A549 (cell line): Measurements from ENCODE around the gene DGAT2L6. TPM values are rescaled to one million over a fixed set of nuclear protein-coding genes. Genes with fewer than 3 reads are reported as not detected.

ENCODE experiments used
- ATAC-seq, 2 experiments: fragments of 200-7000 bp in 1 of 2; fragments of >200 bp in 1 of 2; cut with Nextera tagmentation in 1 of 2; cut with Tn5 transposase in 1 of 2; 3 replicates each; pipeline versions ENCODE4 v1.8.0 to v1.9.1; 2018 to 2020; ENCODE audit warnings: mild to moderate bottlenecking in 1 of 2, moderate library complexity in 1 of 2
- CTCF ChIA-PET: fragments of 300-600 bp; sonication (Branson Sonifier 250); formaldehyde crosslinking; extraction: SDS; loops from one replicate; lab custom pipeline; 2021; ENCODE audit warnings: antibody characterized with exemption, inconsistent platforms; lab: Yijun Ruan, JAX
- POLR2A ChIA-PET: fragments of 350-600 bp; formaldehyde crosslinking; extraction: SDS; loops from one replicate; lab custom pipeline; 2021; ENCODE audit warnings: antibody characterized with exemption, inconsistent platforms; lab: Yijun Ruan, JAX
- DNase-seq, 2 experiments: peaks; one replicate each; pipeline versions ENCODE4 v3.0.0 to v3.0.0-alpha.2; 2011 to 2016; ENCODE audit warnings: low read depth in 1 of 2, low spot score in 1 of 2
- FAIRE-seq: peaks from 2 replicates; lab custom pipeline; 2011; peaks lifted over from hg19 to GRCh38; lab: Jason Lieb, UNC
- H3K27ac ChIP-seq, 2 experiments: fragments of >200 bp; sonication (Bioruptor Twin); formaldehyde crosslinking; 3 replicates each; pipeline ENCODE4 v1.5.1; 2016 to 2017
- H3K4me1 ChIP-seq: fragments of >200 bp; sonication (Bioruptor Twin); formaldehyde crosslinking; 3 replicates; pipeline ENCODE4 v1.6.1; 2016
- H3K4me2 ChIP-seq: fragments of >200 bp; sonication (Bioruptor Twin); formaldehyde crosslinking; 3 replicates; pipeline ENCODE4 v1.6.1; 2016
- H3K4me3 ChIP-seq: fragments of >200 bp; sonication (Bioruptor Twin); formaldehyde crosslinking; 3 replicates; pipeline ENCODE4 v1.5.1; 2016
- H3K9me3 ChIP-seq: fragments of >200 bp; sonication (Bioruptor Twin); formaldehyde crosslinking; 3 replicates; pipeline ENCODE4 v1.6.1; 2016
- BCL3 ChIP-seq: fragments of >200 bp; sonication (Bioruptor Twin); formaldehyde crosslinking; IDR thresholded peaks from 3 replicates; pipeline ENCODE4 v1.6.1; 2016
- BHLHE40 ChIP-seq: IDR thresholded peaks from 2 replicates; pipeline ENCODE4 v1.6.1; 2012; ENCODE audit warnings: low read depth, low read length, inconsistent platforms
- CBX2 ChIP-seq: fragments of 200-600 bp; sonication (generic); IDR thresholded peaks from 2 replicates; pipeline ENCODE4 v1.6.1; 2016; ENCODE audit warnings: low read depth, mild to moderate bottlenecking, borderline replicate concordance
- CBX8 ChIP-seq: fragments of 200-600 bp; sonication (generic); IDR thresholded peaks from 2 replicates; pipeline ENCODE4 v1.6.1; 2016
- CEBPB ChIP-seq, 2 experiments: fragments of >200 bp in 1 of 2; sonication (Bioruptor Twin) in 1 of 2; formaldehyde crosslinking in 1 of 2; IDR thresholded peaks; 2 replicates each; pipeline ENCODE4 v1.6.1; 2012 to 2016
- CTCF ChIP-seq: fragments of >200 bp; sonication (Bioruptor Twin); formaldehyde crosslinking; IDR thresholded peaks from 3 replicates; pipeline ENCODE4 v1.5.1; 2016
- E2F6 ChIP-seq: IDR thresholded peaks from 2 replicates; pipeline ENCODE4 v1.6.1; 2012; ENCODE audit warnings: low read depth, borderline replicate concordance
- EHF ChIP-seq: fragments of 250-450 bp; sonication (Bioruptor Pico); IDR thresholded peaks from 2 replicates; pipeline ENCODE4 v1.5.0; 2020; ENCODE audit warnings: mild to moderate bottlenecking
- FOSB ChIP-seq: fragments of 250-450 bp; sonication (Bioruptor Pico); IDR thresholded peaks from 2 replicates; pipeline ENCODE4 v1.5.0; 2020; ENCODE audit warnings: mild to moderate bottlenecking, moderate library complexity
- HEYL ChIP-seq: fragments of 250-450 bp; sonication (Bioruptor Pico); IDR thresholded peaks from 2 replicates; pipeline ENCODE4 v1.8.0; 2021; ENCODE audit warnings: mild to moderate bottlenecking, moderate library complexity
- HMGXB4 ChIP-seq: fragments of 250-450 bp; sonication (Bioruptor Pico); IDR thresholded peaks from 2 replicates; pipeline ENCODE4 v1.5.0; 2021; ENCODE audit warnings: mild to moderate bottlenecking, moderate library complexity, borderline replicate concordance
- HOXA7 ChIP-seq: fragments of 250-450 bp; sonication (Bioruptor Pico); IDR thresholded peaks from 2 replicates; pipeline ENCODE4 v1.5.0; 2020; ENCODE audit warnings: mild to moderate bottlenecking, moderate library complexity
- HOXB5 ChIP-seq: fragments of 250-450 bp; sonication (Bioruptor Pico); IDR thresholded peaks from 2 replicates; pipeline ENCODE4 v1.5.0; 2020; ENCODE audit warnings: mild to moderate bottlenecking, moderate library complexity
- JUN ChIP-seq, 2 experiments: fragments of >200 bp; sonication (Bioruptor Twin); formaldehyde crosslinking; IDR thresholded peaks; 2 replicates in 1 of 2; 3 replicates in 1 of 2; pipeline ENCODE4 v1.6.1; 2016 to 2017
- JUNB ChIP-seq: fragments of >200 bp; sonication (Bioruptor Twin); formaldehyde crosslinking; IDR thresholded peaks from 2 replicates; pipeline ENCODE4 v1.6.1; 2016
- KDM5A ChIP-seq: fragments of 200-600 bp; sonication (generic); IDR thresholded peaks from 2 replicates; pipeline ENCODE4 v1.6.1; 2016; ENCODE audit warnings: antibody characterized with exemption, mild to moderate bottlenecking
- MAX ChIP-seq: IDR thresholded peaks from 2 replicates; pipeline ENCODE4 v1.6.1; 2012
- MAZ ChIP-seq: fragments of 150-350 bp; IDR thresholded peaks from 2 replicates; pipeline ENCODE4 v1.6.1; 2014; ENCODE audit warnings: antibody characterized with exemption, low read depth, low read length, borderline replicate concordance
- NFE2L2 ChIP-seq: fragments of 150-350 bp; conservative IDR thresholded peaks from 2 replicates; pipeline ENCODE4 v1.6.1; 2014; ENCODE audit warnings: low read length
- NPAS2 ChIP-seq: fragments of 250-450 bp; sonication (Bioruptor Pico); IDR thresholded peaks from 2 replicates; pipeline ENCODE4 v1.8.0; 2022; ENCODE audit warnings: mild to moderate bottlenecking, moderate library complexity, borderline replicate concordance
- NR3C1 ChIP-seq: fragments of >200 bp; sonication (Bioruptor Twin); formaldehyde crosslinking; IDR thresholded peaks from 3 replicates; pipeline ENCODE4 v1.6.1; 2017
- POLR2A ChIP-seq: IDR thresholded peaks from 2 replicates; pipeline ENCODE4 v1.6.1; 2012; ENCODE audit warnings: mild to moderate bottlenecking, low read length
- RCOR1 ChIP-seq: fragments of 150-350 bp; IDR thresholded peaks from 2 replicates; pipeline ENCODE4 v1.6.1; 2014; ENCODE audit warnings: antibody characterized with exemption, low read length, low read depth
- REST ChIP-seq: fragments of 200-600 bp; sonication (generic); IDR thresholded peaks from 2 replicates; pipeline ENCODE4 v1.6.1; 2016; ENCODE audit warnings: antibody characterized with exemption, mild to moderate bottlenecking, moderate library complexity
- RFX5 ChIP-seq: fragments of 450-650 bp; IDR thresholded peaks from 2 replicates; pipeline ENCODE4 v1.7.1; 2014; ENCODE audit warnings: antibody characterized with exemption, mild to moderate bottlenecking, moderate library complexity
- RNF2 ChIP-seq: fragments of 200-600 bp; sonication (generic); IDR thresholded peaks from 2 replicates; pipeline ENCODE4 v1.6.1; 2016; ENCODE audit warnings: low read depth, mild to moderate bottlenecking, antibody characterized with exemption, moderate library complexity, borderline replicate concordance
- SREBF2 ChIP-seq: fragments of 450-650 bp; IDR thresholded peaks from 2 replicates; pipeline ENCODE4 v1.6.1; 2014; ENCODE audit warnings: mild to moderate bottlenecking, moderate library complexity
- TP53 ChIP-seq: fragments of 250-450 bp; sonication (Bioruptor Pico); IDR thresholded peaks from 2 replicates; pipeline ENCODE4 v1.5.0; 2021; ENCODE audit warnings: mild to moderate bottlenecking, moderate library complexity
- ZC3H11A ChIP-seq: fragments of 450-650 bp; IDR thresholded peaks from 2 replicates; pipeline ENCODE4 v1.6.1; 2014; ENCODE audit warnings: antibody characterized with exemption, mild to moderate bottlenecking
- ZNF302 ChIP-seq: fragments of 250-450 bp; sonication (Bioruptor Pico); IDR thresholded peaks from 2 replicates; pipeline ENCODE4 v1.9.0; 2021; ENCODE audit warnings: inconsistent platforms, mild to moderate bottlenecking, moderate library complexity
- ZSCAN20 ChIP-seq: fragments of 250-450 bp; sonication (Bioruptor Pico); IDR thresholded peaks from 2 replicates; pipeline ENCODE4 v1.8.0; 2022; ENCODE audit warnings: mild to moderate bottlenecking, moderate library complexity
- WGBS: methylation state at CpG from one replicate; pipeline ENCODE4 v1.1.6; 2017; ENCODE audit errors: missing lambda C conversion rate; 5-methylcytosine and 5-hydroxymethylcytosine counted together
- polyA plus RNA-seq, 4 experiments: library from polyadenylated mRNA; depleted of rRNA in 3 of 4; stranded (reverse); fragments of >200 nt; fragmentation: RNase III in 1 of 4; extraction: RNeasy Plus Mini Kit Qiagen cat#74134 plus additional on column Dnase treatment in 1 of 4; gene quantifications; 2 replicates in 3 of 4; 3 replicates in 1 of 4; pipeline ENCODE4 v1.2.3, GENCODE V29; 2011 to 2017

The DGAT2L6 gene
- polyA plus RNA-seq, 2 of the 4 experiments (the other 2 are of a cell fraction), result not detected

GRCh38 chrX:70174754-70175153, 2.5 kb upstream of the DGAT2L6 start:
- Histone ChIP-seq H3K4me1 (0 out of 3 replicates have a peak, but pooled peaks cover 18% of the 10 kb centered on the region), H3K4me3 (no peak overlapping the region), H3K4me2 (peak overlapping the region; percentile 23; the same call in 1 of the 3 replicates), H3K9me3 (no peaks in the 10 kb centered on the region), H3K27ac (peak overlapping the region in 1 of 2 experiments; percentile 52; a peak in 1 of 6 replicates)
- WGBS, result 74% methylated on average over 4 of the region's 4 CpGs
- TF ChIP-seq REST (no peak), TP53 (CRISPR knock-in tag) (no peak), HEYL (no peak), RNF2 (no peak), ZSCAN20 (CRISPR knock-in tag) (no peak), RCOR1 (no peak), CTCF (no peak), JUN (IDR thresholded peaks at IDR 0.05) (no peak), ZNF302 (CRISPR knock-in tag) (no peak), ZC3H11A (no peak), HMGXB4 (no peak), BCL3 (no peak), JUNB (no peak), HOXA7 (CRISPR knock-in tag) (no peak), NFE2L2 (no peak), NR3C1 (no peak), NPAS2 (CRISPR knock-in tag) (no peak), FOSB (no peak)
- ATAC-seq, result no peak
- FAIRE-seq, result no peak
- no peak for DNase-seq
- CTCF ChIA-PET, result interaction anchor here (0.8 to 2.2 kb wide), 3 partner anchors 22 to 259 kb away, joined by 3 to 5 read pairs (median 3); partner anchors contain the start of gene IGBP1
- POLR2A ChIA-PET, result no interaction called here

- POLR2A ChIA-PET, result no interaction called here
- peak; percentile 49 for FAIRE-seq
- TF ChIP-seq E2F6 (no peak), JUN (IDR thresholded peaks at IDR 0.05) (no peak), KDM5A (no peak), EHF (CRISPR knock-in tag) (no peak), CBX2 (no peak), CBX8 (no peak), MAX (no peak), POLR2A (no peak), RFX5 (no peak), HOXB5 (CRISPR knock-in tag) (no peak), BHLHE40 (no peak), SREBF2 (no peak), TP53 (CRISPR knock-in tag) (no peak), CEBPB (IDR thresholded peaks at IDR 0.05) (no peak), MAZ (no peak), ZSCAN20 (CRISPR knock-in tag) (no peak)
- TF ChIP-seq, all 56 proteins: peak for 0
- Histone ChIP-seq H3K9me3 (no peaks in the 10 kb centered on the region), H3K27ac (no peak overlapping the region; a peak in 1 of 6 replicates), H3K4me3 (no peak overlapping the region), H3K4me2 (no peak overlapping the region), H3K4me1 (0 out of 3 replicates have a peak, but pooled peaks cover 18% of the 10 kb centered on the region)
- ATAC-seq (no peak), DNase-seq (no peak)
- 85% methylated on average over 7 of the region's 7 CpGs for WGBS
- CTCF ChIA-PET, result interaction anchor here (0.5 to 2.2 kb wide), 4 partner anchors 8 to 166 kb away, joined by 3 to 5 read pairs (median 3); partner anchors contain the start of gene IGBP1
These were observed 1.9 kb upstream of the DGAT2L6 start for GRCh38 chrX:70175338-70175737.
